Left ventricle myocardium superior (tissue), 1 donor: ENCODE measurements around the gene UVRAG. TPM values are rescaled to one million over a fixed set of nuclear protein-coding genes. Genes with fewer than 3 reads are reported as not detected.

Source experiments
- ATAC-seq: fragments of 200-7000 bp; cut with Tn5 transposase; one replicate; pipeline ENCODE4 v1.9.1; 2020; ENCODE audit warnings: mild to moderate bottlenecking, moderate library complexity
- DNase-seq: peaks from one replicate; pipeline ENCODE4 v3.0.0-alpha.2; 2020
- intact Hi-C: fragments of 100-400 bp; cut with micrococcal nuclease; formaldehyde crosslinking; loops from one replicate; pipeline ENCODE4 v1.11.0; 2022
- long read RNA-seq: library from polyadenylated mRNA; unstranded; transcript quantifications from one replicate; pipeline ENCODE4 v2.0.0, GENCODE V29; 2021
- total RNA-seq: library from RNA; stranded (reverse); fragmentation: NEBNext Ultra II Directional; extraction: Animal tissue kit (Norgen Biotek cat#: 25700); gene quantifications from one replicate; pipeline ENCODE4 v1.2.1, GENCODE V29; 2021
- donor health status: DM: no; HTN: yes; CAD: no; lungs with severe emphysema.

Gene UVRAG
- total RNA-seq: 14.9 TPM
- long read RNA-seq, full-length matches to known transcripts: 8 of 23 reads
- long read RNA-seq, partial matches to known transcripts: 8 of 23 reads
- long read RNA-seq, other reads (novel, unspliced or antisense): 7 of 23 reads

GRCh38 chr11:75814677-75815344, at the start of gene UVRAG:
Gene UVRAG (plus strand): TSS chr11:75815210. CDS start chr11:75815408, 198 bp downstream.
- ATAC-seq: peak; percentile 97
- peak; percentile 97 for DNase-seq
- intact Hi-C loops: no loop called here

GRCh38 chr11:75766443-75767227, 48.4 kb upstream of the UVRAG start:
- DNase-seq: no peak
- intact Hi-C loops: no loop called here
- no peak for ATAC-seq

- no peak for DNase-seq
- intact Hi-C loops: no loop called here
Observed at GRCh38 chr11:75767228-75767572, 47.8 kb upstream of the UVRAG start.

GRCh38 chr11:75767793-75768111, 47.3 kb upstream of the UVRAG start:
- DNase-seq: no peak
- no peak for ATAC-seq
- intact Hi-C loops: no loop called here

More at GRCh38 chr11:75767228-75767572, 47.8 kb upstream of the UVRAG start:
- ATAC-seq: no peak

GRCh38 chr11:75768112-75768908, 46.7 kb upstream of the UVRAG start, which contains the start of gene DGAT2:
Gene DGAT2 (plus strand): TSS chr11:75768778. CDS start chr11:75768992, 214 bp downstream.
- ATAC-seq: peak; percentile 95
- intact Hi-C loops: no loop called here
- DNase-seq: peak; percentile 90

GRCh38 chr11:75768909-75769771, 45.9 kb upstream of the UVRAG start:
- ATAC-seq (peak; percentile 5), DNase-seq (no peak)
- intact Hi-C loops: no loop called here

- DNase-seq (no peak), ATAC-seq (no peak)
- intact Hi-C loops: no loop called here
Observed at GRCh38 chr11:75770102-75770501, 44.9 kb upstream of the UVRAG start.

GRCh38 chr11:75771646-75772410, 43.2 kb upstream of the UVRAG start:
- ATAC-seq (no peak), DNase-seq (no peak)
- intact Hi-C loops: no loop called here

- DNase-seq (no peak), ATAC-seq (no peak)
- intact Hi-C loops: no loop called here
Observed at GRCh38 chr11:75773595-75774353, 41.2 kb upstream of the UVRAG start.

- DNase-seq (no peak), ATAC-seq (no peak)
- intact Hi-C loops: no loop called here
Observed at GRCh38 chr11:75775056-75775455, 40.0 kb upstream of the UVRAG start.

- intact Hi-C loops: no loop called here
- no peak for ATAC-seq
Observed at GRCh38 chr11:75776546-75776945, 38.5 kb upstream of the UVRAG start.

GRCh38 chr11:75777461-75778110, 37.4 kb upstream of the UVRAG start:
- ATAC-seq (no peak), DNase-seq (no peak)
- intact Hi-C loops: no loop called here

More at GRCh38 chr11:75776546-75776945, 38.5 kb upstream of the UVRAG start:
- no peak for DNase-seq

- intact Hi-C loops: no loop called here
- DNase-seq (no peak), ATAC-seq (no peak)
Observed at GRCh38 chr11:75778962-75779361, 36.0 kb upstream of the UVRAG start.

GRCh38 chr11:75779960-75780359, 35.0 kb upstream of the UVRAG start:
- intact Hi-C loops: no loop called here
- ATAC-seq (no peak), DNase-seq (no peak)

GRCh38 chr11:75780888-75781287, 34.1 kb upstream of the UVRAG start:
- no peak for ATAC-seq
- intact Hi-C loops: no loop called here
- no peak for DNase-seq

- intact Hi-C loops: no loop called here
- DNase-seq: no peak
- ATAC-seq: no peak
Observed at GRCh38 chr11:75781296-75781695, 33.7 kb upstream of the UVRAG start.

GRCh38 chr11:75781831-75782230, 33.2 kb upstream of the UVRAG start:
- ATAC-seq (no peak), DNase-seq (no peak)
- intact Hi-C loops: no loop called here
